ENCODE results near the gene CMKLR1.

The CMKLR1 gene

GRCh38 chr12:108379823-108380222, 40.7 kb upstream of the CMKLR1 start:
- TF ChIP-seq CTCF (IDR thresholded peaks at IDR 0.05; ENCODE audit: low read depth, low read length), result no peak
- no peak for DNase-seq (ENCODE audit: low read depth, low spot score)
- in situ Hi-C loops (cut with HindIII; ENCODE audit: low sequenced_read_pairs), result no loop called here
- H3K4me3 ChIP-seq (ENCODE audit: low read depth, low read length), result no peak overlapping the region

- in situ Hi-C loops (cut with HindIII; ENCODE audit: low sequenced_read_pairs), result no loop called here
- no peak overlapping the region for H3K4me3 ChIP-seq (ENCODE audit: low read depth, low read length)
- DNase-seq (ENCODE audit: low read depth, low spot score), result no peak
- no peak for TF ChIP-seq CTCF (IDR thresholded peaks at IDR 0.05; ENCODE audit: low read depth, low read length)
Observed at GRCh38 chr12:108378926-108379325, 39.8 kb upstream of the CMKLR1 start.

- in situ Hi-C loops (cut with HindIII; ENCODE audit: low sequenced_read_pairs), result no loop called here
- no peak overlapping the region for H3K4me3 ChIP-seq (ENCODE audit: low read depth, low read length)
- no peak for DNase-seq (ENCODE audit: low read depth, low spot score)
- no peak for TF ChIP-seq CTCF (IDR thresholded peaks at IDR 0.05; ENCODE audit: low read depth, low read length)
Observed at GRCh38 chr12:108377260-108377659, 38.1 kb upstream of the CMKLR1 start.

GRCh38 chr12:108375986-108376663, 37.0 kb upstream of the CMKLR1 start:
- DNase-seq (ENCODE audit: low read depth, low spot score), result peak; percentile 19
- TF ChIP-seq CTCF (IDR thresholded peaks at IDR 0.05; ENCODE audit: low read depth, low read length), result no peak
- in situ Hi-C loops (cut with HindIII; ENCODE audit: low sequenced_read_pairs), result no loop called here
- no peak overlapping the region for H3K4me3 ChIP-seq (ENCODE audit: low read depth, low read length)

GRCh38 chr12:108374596-108375320, 35.6 kb upstream of the CMKLR1 start:
- in situ Hi-C loops (cut with HindIII; ENCODE audit: low sequenced_read_pairs), result no loop called here
- H3K4me3 ChIP-seq (ENCODE audit: low read depth, low read length), result no peak overlapping the region
- TF ChIP-seq CTCF (IDR thresholded peaks at IDR 0.05; ENCODE audit: low read depth, low read length), result no peak
- DNase-seq (ENCODE audit: low read depth, low spot score), result no peak

GRCh38 chr12:108373111-108373510, 34.0 kb upstream of the CMKLR1 start:
- in situ Hi-C loops (cut with HindIII; ENCODE audit: low sequenced_read_pairs), result no loop called here
- no peak overlapping the region for H3K4me3 ChIP-seq (ENCODE audit: low read depth, low read length)
- TF ChIP-seq CTCF (IDR thresholded peaks at IDR 0.05; ENCODE audit: low read depth, low read length), result peak; percentile 17
- no peak for DNase-seq (ENCODE audit: low read depth, low spot score)

Data from astrocyte of the spinal cord (primary cell).